NOMO-1 treated with dmso at 0.1 percent for 144 hours (cell line): ENCODE results near the gene RNF31.
A peak's percentile ranks its signal among the peaks of the same experiment; 100 is the strongest.

Experiments
- DNase-seq: peaks from one replicate; lab custom pipeline; 2025; ENCODE audit not compliant: unreplicated experiment; lab: John Stamatoyannopoulos, UW

The RNF31 gene

GRCh38 chr14:24181371-24182077, 34.2 kb downstream of the RNF31 start:
- no peak for DNase-seq

DNA sequence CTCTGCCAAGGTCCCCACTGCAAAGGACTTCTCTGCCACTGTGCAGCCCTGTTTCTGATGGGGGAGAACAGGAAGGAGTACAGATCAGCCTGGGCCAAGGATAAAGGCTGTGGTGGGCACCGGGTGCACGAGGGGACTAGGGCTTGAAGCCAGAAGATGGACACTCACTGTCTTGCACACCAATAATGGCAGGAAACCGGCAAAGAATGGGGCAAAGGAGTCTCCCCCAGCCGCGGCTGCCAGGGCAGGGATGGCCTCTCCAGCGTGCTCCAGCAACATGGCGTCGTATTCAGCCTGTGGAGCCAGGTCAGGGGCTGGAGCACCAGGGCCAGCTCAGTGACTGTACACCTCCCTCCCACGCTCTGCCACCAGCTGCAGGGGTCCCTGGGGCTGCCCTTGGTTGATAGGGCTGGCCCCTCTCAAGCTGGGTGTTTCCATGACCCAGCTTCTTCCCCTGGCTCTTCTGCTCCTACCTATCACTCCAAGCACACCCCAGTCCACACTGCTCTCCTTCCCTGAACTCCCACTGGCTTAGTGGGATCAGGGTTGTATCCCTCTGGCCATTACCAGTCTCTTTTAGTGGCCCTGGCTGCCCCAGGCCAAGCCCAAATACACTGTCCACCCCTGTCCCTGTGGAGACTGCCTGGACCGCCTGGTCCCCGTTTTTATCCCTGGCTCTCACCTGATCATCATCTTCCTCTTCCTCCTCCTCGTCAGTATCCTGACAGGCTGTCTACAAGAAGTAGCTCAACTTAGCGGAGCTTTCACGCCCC, 35.0 kb downstream of the RNF31 start:
- DNase-seq, result no peak

- no peak for DNase-seq
Measured at GRCh38 chr14:24183014-24183481, 35.8 kb downstream of the RNF31 start.

DNA sequence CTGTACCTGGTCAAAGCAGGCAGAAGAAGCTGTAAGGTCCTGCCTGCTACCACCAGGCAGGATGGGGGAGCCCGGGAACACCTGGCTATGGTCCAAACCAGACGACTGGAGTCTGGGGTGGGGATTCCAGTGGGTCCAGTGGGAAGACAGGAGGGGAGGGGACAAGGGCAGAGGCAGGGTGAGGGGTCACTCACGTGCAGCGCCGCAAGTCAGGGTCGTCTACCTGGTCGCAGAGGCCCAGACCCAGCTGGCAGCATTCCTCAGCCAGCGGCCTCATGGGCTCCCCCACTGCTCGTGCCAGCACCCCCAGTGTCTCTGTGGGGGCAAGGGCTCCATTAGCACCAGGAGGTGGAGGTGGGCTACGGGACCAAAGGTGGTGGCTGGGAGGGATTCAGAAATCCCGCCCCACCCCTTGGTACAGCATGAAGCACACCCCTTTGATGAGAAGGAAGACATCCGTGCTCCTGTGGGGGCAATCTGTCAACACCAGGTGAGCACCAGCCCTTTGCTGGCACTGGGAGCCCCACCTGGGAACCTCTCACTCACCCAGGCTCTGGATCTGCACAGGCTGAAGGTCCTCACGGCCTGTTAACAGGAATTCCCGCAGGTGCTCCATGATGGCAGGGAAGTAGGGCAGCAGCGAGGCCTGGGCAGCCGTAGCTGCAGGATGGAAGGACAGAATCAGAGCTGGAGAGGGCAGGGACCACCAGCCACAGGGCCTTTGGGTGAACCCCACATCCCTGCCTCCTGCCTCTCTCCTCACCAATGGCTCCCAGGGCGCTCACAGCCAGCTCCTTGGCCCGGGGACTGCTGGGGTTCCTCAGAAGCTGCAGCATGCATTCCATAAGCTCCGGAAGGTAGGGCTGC, 37.0 kb downstream of the RNF31 start:
- DNase-seq, result no peak

GRCh38 chr14:24185026-24185425, 37.7 kb downstream of the RNF31 start:
- no peak for DNase-seq

DNA sequence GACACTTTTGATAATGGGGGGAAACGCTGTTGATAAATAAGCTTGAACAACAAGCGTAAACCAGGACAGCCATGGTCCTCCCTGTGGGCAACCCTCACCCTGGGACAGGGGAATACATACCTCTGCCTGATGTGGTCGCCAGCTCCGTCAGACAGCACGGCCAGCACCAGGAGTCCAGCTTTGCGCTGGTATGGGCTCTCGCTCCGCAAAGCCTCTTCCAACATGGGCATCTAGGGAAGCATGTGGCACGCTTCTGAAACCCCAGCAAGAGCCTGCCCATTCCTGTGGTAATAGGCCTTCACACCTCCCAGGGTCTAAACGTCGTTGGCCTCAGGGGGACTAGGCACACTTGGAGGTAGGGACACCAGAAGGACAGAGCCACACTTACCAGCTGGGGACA, 38.4 kb downstream of the RNF31 start:
- DNase-seq, result no peak

GRCh38 chr14:24186831-24187538, 39.7 kb downstream of the RNF31 start:
- DNase-seq, result no peak

GRCh38 chr14:24187539-24187915, 40.2 kb downstream of the RNF31 start:
- no peak for DNase-seq

GRCh38 chr14:24188251-24189058, 41.2 kb downstream of the RNF31 start, which contains the start of gene IPO4:
Gene IPO4, minus strand, starts transcription at chr14:24188816. Its CDS starts 29 bp downstream, at chr14:24188787.
- DNase-seq, result peak; percentile 92

DNA sequence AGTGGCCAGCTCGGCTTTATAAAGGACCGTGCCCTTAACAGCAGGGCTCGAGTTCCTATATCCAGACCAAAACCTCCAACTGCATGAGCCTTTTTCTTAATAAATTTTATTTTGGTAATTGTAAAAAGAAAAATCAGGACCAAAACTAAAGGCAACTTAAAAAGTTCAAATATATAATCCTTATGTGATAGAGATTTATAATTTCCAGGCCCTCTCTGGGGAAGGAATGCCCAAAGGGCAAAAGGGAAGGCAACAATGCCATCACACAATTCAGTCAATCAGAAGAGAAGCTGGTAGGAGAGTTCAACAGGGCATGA, 41.7 kb downstream of the RNF31 start:
- no peak for DNase-seq

DNA sequence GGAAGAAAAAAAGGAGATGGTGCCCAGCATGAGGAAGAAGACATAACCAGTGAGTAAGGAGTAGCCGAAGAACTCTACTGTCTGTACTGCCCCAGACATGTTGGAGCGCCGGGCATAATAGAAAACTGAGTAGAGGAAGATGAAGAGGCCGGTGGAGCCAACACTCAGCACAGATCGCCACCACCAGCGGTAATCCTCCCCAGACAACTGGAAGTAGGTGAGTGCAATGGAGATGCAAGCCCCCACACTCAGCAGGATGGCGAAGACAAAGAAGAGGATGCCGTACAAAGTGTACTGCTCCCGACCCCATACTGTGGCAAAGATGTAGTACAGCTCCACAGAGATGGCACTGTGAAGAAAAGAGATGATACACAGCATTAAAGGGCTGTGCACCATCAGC, 42.2 kb downstream of the RNF31 start:
- DNase-seq, result no peak

DNA sequence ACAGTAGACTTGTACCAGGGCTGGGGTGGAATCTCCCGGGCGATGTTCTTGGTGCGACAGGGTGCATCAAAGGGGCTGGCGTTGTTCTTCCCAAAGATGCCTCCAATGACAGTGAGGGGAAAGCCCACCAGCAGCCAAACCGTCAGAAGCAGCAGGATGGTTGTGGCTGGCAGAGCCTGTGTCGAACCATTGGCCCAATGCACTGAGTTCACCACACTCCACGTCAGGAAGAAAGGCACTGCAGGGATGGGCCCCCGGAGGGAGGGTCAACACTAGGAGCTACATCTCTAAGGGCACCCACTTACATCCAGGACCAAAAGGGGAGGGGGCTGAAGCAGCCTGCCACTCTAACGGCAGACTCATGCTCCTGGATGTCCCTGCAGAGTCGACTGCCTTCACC, 43.1 kb downstream of the RNF31 start:
- DNase-seq, result no peak

DNA sequence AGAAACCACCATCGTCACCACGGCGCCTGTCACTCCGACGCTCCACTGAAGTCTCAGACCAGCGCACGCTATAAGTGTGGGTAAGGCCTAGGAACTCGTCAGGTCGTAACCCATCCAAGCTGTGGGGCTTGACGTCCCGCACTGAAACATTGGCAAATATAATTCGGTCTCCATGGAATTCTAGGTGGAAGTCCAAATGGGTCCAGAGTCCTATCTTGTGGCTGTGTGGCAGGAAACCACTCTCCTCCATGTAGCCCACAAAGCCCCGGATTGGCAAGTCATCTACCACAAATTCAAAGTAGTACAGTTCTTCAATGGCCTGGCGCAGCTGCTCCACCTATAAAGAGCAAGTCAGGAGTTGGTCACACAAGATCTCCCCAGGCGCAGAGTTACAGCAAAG, 45.6 kb downstream of the RNF31 start:
- no peak for DNase-seq

DNA sequence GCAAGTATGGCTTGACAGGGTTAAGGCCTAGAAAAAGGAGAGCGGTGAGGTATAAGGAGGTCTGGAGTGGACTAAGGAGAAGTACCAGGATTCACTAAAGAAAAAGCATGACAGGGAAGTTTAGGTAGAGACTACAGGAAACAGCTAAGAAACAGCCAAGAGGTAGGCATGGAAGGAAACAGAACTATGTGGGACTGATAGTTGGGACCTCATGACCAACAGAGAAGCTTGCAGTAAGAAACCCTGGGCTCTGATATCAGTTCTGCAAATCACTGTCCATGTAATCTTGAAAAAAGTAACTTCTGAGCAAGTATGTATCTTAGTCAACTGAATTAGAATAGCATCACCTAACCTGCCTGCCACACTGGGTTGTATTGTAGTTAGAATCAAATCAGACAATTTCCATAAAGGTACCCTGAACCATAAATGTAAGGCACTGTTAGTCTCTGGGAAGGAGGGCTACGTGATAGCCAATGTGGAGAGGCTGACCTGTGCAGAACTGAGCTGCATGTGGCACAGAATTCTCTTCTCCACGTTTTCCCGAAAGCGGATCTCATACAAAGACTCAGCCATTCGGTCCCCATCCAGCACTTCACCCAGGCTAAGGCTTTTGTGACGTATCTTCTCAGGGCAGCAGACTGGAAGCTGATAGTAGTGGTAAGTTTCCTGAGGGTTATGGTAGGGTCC, 47.0 kb downstream of the RNF31 start:
- DNase-seq, result no peak

GRCh38 chr14:24194873-24195185, 47.5 kb downstream of the RNF31 start:
- DNase-seq, result no peak

DNA sequence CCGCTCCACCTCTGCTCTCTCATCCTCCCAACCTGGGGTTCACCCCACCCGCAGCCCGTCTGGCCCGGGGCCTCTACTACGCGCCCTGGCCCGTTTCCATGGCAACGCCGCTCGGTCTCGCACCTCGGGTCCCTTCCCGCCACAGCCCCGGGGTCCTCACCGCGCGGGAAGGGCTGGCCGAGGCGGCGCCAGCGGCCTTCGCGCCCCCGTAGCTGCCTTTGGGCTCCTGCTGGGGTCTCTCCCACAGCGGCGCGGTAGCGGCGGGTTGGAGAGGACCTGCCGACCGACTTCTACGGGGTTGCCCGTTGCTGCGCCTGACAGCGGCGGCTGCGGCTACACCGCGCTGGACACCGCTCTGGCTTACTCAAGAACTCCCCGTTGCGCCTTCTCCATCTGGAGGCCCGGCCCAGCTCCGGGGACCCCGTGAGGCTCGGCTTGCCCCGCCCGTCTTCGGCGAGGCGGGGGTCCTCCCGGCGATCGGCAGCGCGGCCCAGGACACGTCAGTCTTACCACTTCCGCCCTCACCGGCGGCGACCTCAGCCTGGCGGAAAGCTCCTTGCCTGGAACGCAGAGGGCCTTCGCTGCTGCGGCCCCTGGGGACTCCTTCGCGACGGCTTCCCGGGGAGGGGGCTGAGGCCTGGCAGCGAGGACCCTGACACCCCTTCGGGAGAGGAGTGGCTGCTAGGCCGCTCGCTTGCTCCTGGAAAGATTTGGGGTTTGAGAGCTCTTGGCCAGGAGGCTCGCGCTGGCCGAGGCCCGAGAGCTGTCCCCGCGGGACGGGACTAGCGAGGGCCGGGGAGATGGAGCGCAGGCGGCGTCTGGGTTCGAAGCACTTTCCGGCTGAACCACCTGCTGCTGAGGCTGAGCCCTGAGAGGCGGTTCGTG, 48.1 kb downstream of the RNF31 start, which contains the start of gene TM9SF1:
TM9SF1 (minus strand) TSS at position 256 of the 885 bp plus-strand sequence. CDS start 422 bp downstream, outside the sequence.
- DNase-seq, result peak; percentile 84

DNA sequence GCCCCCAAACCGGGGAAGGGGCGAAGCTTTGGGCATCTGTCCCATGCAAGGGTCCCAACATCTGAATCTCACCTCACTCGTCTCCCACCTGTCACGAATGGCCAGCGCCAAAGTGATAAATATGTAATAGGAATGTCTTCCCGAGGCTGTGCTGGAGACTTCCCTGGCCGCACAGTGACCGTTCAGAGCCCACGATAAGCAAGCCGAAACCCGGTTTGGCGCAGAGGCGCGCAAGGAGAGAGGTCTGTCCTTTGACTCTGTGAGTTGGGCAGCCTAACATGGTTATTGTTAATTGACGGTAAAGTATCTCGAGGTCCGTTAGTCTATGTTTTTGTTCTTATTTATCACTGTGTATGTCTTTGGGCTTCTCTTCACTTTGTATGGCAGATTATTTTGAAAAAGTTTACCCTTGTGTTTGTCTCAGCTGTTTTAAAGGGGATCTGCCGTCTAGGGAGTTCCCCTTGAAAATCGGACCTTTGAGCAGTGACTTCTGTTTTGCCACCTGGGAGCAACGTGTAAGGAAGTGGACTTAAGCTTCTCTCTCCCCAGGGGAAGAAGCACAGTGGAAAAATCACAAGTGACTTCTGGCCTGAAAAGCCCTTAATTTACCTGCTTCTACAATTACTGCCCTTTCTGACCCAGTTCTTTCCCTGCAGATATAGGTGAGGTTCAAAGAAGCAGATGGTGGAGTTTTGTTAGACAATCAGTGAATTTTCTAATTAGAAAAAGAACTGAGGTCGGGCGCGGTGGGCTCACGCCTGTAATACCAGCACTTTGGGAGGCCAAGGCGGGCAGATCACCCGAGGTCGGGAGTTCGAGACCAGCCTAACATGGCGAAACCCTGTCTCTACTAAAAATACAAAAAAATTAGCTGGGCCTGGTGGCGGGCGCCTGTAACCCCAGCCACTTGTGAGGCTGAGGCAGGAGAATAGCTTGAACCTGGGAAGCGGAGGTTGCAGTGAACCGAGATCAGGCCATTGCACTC, 49.1 kb downstream of the RNF31 start:
- DNase-seq, result peak; percentile 42
